Immature natural killer cell (primary cell): ENCODE measurements around the gene CACNA2D3. TPM values are rescaled to one million over a fixed set of nuclear protein-coding genes. Genes with fewer than 3 reads are reported as not detected.

Source experiments
- DNase-seq, 3 donors: peaks; one replicate each; pipeline ENCODE4 v3.0.0; 2022; ENCODE audit warnings: mixed read lengths in 1 of 3
- H3K27ac Mint-ChIP-seq, 6 donors: one replicate each; pipeline ENCODE4 v1.8.0; 2020; ENCODE audit warnings: mixed read lengths in 6 of 6, mild to moderate bottlenecking in 5 of 6, inconsistent platforms in 4 of 6, moderate library complexity in 3 of 6
- H3K27me3 Mint-ChIP-seq, 3 donors: one replicate each; pipeline ENCODE4 v1.8.0; 2020 to 2021; ENCODE audit warnings: low read depth in 3 of 3, mild to moderate bottlenecking in 3 of 3, mixed read lengths in 3 of 3, moderate library complexity in 3 of 3, inconsistent platforms in 1 of 3
- H3K36me3 Mint-ChIP-seq, 3 donors: one replicate each; pipeline ENCODE4 v1.8.0; 2020; ENCODE audit warnings: mixed read lengths in 3 of 3, inconsistent platforms in 2 of 3, mild to moderate bottlenecking in 2 of 3
- H3K4me1 Mint-ChIP-seq, 2 donors: one replicate each; pipeline ENCODE4 v1.8.0; 2020; ENCODE audit warnings: inconsistent platforms in 2 of 2, mild to moderate bottlenecking in 2 of 2, mixed read lengths in 2 of 2, moderate library complexity in 1 of 2
- H3K4me3 Mint-ChIP-seq, 5 donors: one replicate each; pipeline ENCODE4 v1.8.0; 2020; ENCODE audit warnings: mild to moderate bottlenecking in 5 of 5, mixed read lengths in 5 of 5, inconsistent platforms in 3 of 5, moderate library complexity in 3 of 5
- H3K9me3 Mint-ChIP-seq, 6 donors: one replicate each; pipeline ENCODE4 v1.8.0; 2020; ENCODE audit warnings: mild to moderate bottlenecking in 6 of 6, mixed read lengths in 6 of 6, inconsistent platforms in 4 of 6, moderate library complexity in 3 of 6
- polyA plus RNA-seq, 3 donors: library from polyadenylated mRNA; unstranded; fragments of 300-500 nt; fragmentation: Illumina TruSeq; gene quantifications; one replicate each; pipeline ENCODE4 v1.2.3, GENCODE V29; 2021

The CACNA2D3 gene
- polyA plus RNA-seq, 3 donors from 2014 or later, result 0.39 to 4.6 (median 0.77) TPM

- DNase-seq, result no peak
- Mint-ChIP-seq H3K4me1 (no peaks in the 10 kb centered on the region), H3K4me3 (no peak overlapping the region), H3K27me3 (no peaks in the 10 kb centered on the region), H3K36me3 (no peaks in the 10 kb centered on the region), H3K9me3 (peaks cover 0 to 14% (median 4%) of the 10 kb centered on the region in 6 donors), H3K27ac (no peak overlapping the region)
Measured at GRCh38 chr3:54780336-54780735, 658.0 kb downstream of the CACNA2D3 start.

- Mint-ChIP-seq H3K27me3 (peaks cover 0 to 2% (median 0%) of the 10 kb centered on the region in 3 donors), H3K4me3 (no peak overlapping the region), H3K4me1 (no peaks in the 10 kb centered on the region), H3K27ac (no peak overlapping the region), H3K36me3 (no peaks in the 10 kb centered on the region), H3K9me3 (peaks cover 0 to 11% (median 4%) of the 10 kb centered on the region in 6 donors)
- no peak for DNase-seq
Measured at GRCh38 chr3:54781728-54782127, 659.4 kb downstream of the CACNA2D3 start.

- H3K27me3 Mint-ChIP-seq, result peaks cover 0 to 2% (median 0%) of the 10 kb centered on the region in 3 donors
- H3K36me3 Mint-ChIP-seq, result no peaks in the 10 kb centered on the region
- DNase-seq, result no peak
- peaks cover 0 to 11% (median 4%) of the 10 kb centered on the region in 6 donors for H3K9me3 Mint-ChIP-seq
- H3K4me1 Mint-ChIP-seq, result no peaks in the 10 kb centered on the region
- H3K27ac Mint-ChIP-seq, result no peak overlapping the region
- no peak overlapping the region for H3K4me3 Mint-ChIP-seq
Measured at GRCh38 chr3:54783611-54784010, 661.3 kb downstream of the CACNA2D3 start.

- H3K9me3 Mint-ChIP-seq, result peaks cover 0 to 9% (median 4%) of the 10 kb centered on the region in 6 donors
- H3K27me3 Mint-ChIP-seq, result peaks cover 0 to 2% (median 0%) of the 10 kb centered on the region in 3 donors
- no peak overlapping the region for H3K27ac Mint-ChIP-seq
- H3K4me3 Mint-ChIP-seq, result no peak overlapping the region
- no peak for DNase-seq
- H3K36me3 Mint-ChIP-seq, result no peaks in the 10 kb centered on the region
- no peaks in the 10 kb centered on the region for H3K4me1 Mint-ChIP-seq
Measured at GRCh38 chr3:54784021-54784420, 661.7 kb downstream of the CACNA2D3 start.

GRCh38 chr3:54785976-54786375, 663.6 kb downstream of the CACNA2D3 start:
- H3K27ac Mint-ChIP-seq, result no peak overlapping the region
- DNase-seq, result no peak
- no peak overlapping the region for H3K4me3 Mint-ChIP-seq
- H3K9me3 Mint-ChIP-seq, result peaks cover 0 to 6% (median 0%) of the 10 kb centered on the region in 6 donors
- no peaks in the 10 kb centered on the region for H3K36me3 Mint-ChIP-seq
- H3K27me3 Mint-ChIP-seq, result peaks cover 0 to 2% (median 0%) of the 10 kb centered on the region in 3 donors
- no peaks in the 10 kb centered on the region for H3K4me1 Mint-ChIP-seq

- H3K27me3 Mint-ChIP-seq, result peaks cover 0 to 2% (median 0%) of the 10 kb centered on the region in 3 donors
- no peaks in the 10 kb centered on the region for H3K36me3 Mint-ChIP-seq
- no peak overlapping the region for H3K27ac Mint-ChIP-seq
- H3K9me3 Mint-ChIP-seq, result peaks cover 0 to 6% (median under 1%) of the 10 kb centered on the region in 6 donors
- DNase-seq, result no peak
- no peak overlapping the region for H3K4me3 Mint-ChIP-seq
- no peaks in the 10 kb centered on the region for H3K4me1 Mint-ChIP-seq
Measured at GRCh38 chr3:54790051-54790450, 667.7 kb downstream of the CACNA2D3 start.

GRCh38 chr3:54791501-54792156, 669.3 kb downstream of the CACNA2D3 start:
- Mint-ChIP-seq H3K27me3 (no peaks in the 10 kb centered on the region), H3K4me3 (no peak overlapping the region), H3K9me3 (peaks cover 0 to 4% (median under 1%) of the 10 kb centered on the region in 6 donors), H3K27ac (no peak overlapping the region), H3K36me3 (no peaks in the 10 kb centered on the region), H3K4me1 (no peaks in the 10 kb centered on the region)
- no peak for DNase-seq

GRCh38 chr3:54792584-54792983, 670.2 kb downstream of the CACNA2D3 start:
- Mint-ChIP-seq H3K27me3 (no peaks in the 10 kb centered on the region), H3K36me3 (no peaks in the 10 kb centered on the region), H3K4me3 (no peak overlapping the region), H3K27ac (no peak overlapping the region), H3K9me3 (peaks cover 0 to 4% (median 2%) of the 10 kb centered on the region in 6 donors), H3K4me1 (no peaks in the 10 kb centered on the region)
- no peak for DNase-seq

- no peak overlapping the region for H3K4me3 Mint-ChIP-seq
- no peaks in the 10 kb centered on the region for H3K36me3 Mint-ChIP-seq
- no peaks in the 10 kb centered on the region for H3K27me3 Mint-ChIP-seq
- no peaks in the 10 kb centered on the region for H3K4me1 Mint-ChIP-seq
- DNase-seq, result no peak
- H3K9me3 Mint-ChIP-seq, result peaks cover 0 to 4% (median 1%) of the 10 kb centered on the region in 6 donors
- H3K27ac Mint-ChIP-seq, result no peak overlapping the region
Measured at GRCh38 chr3:54793171-54793570, 670.8 kb downstream of the CACNA2D3 start.

GRCh38 chr3:54797111-54797510, 674.8 kb downstream of the CACNA2D3 start:
- Mint-ChIP-seq H3K27ac (no peak overlapping the region), H3K4me1 (no peaks in the 10 kb centered on the region), H3K36me3 (no peaks in the 10 kb centered on the region), H3K27me3 (no peaks in the 10 kb centered on the region), H3K9me3 (peaks cover 0 to 10% (median 3%) of the 10 kb centered on the region in 6 donors), H3K4me3 (no peak overlapping the region)
- DNase-seq, result no peak

- DNase-seq, result no peak
- Mint-ChIP-seq H3K27ac (no peak overlapping the region), H3K4me1 (no peaks in the 10 kb centered on the region), H3K36me3 (no peaks in the 10 kb centered on the region), H3K4me3 (no peak overlapping the region), H3K27me3 (peaks cover 0 to 2% (median 0%) of the 10 kb centered on the region in 3 donors), H3K9me3 (peaks cover 0 to 13% (median 1%) of the 10 kb centered on the region in 6 donors)
Measured at GRCh38 chr3:54800478-54800877, 678.1 kb downstream of the CACNA2D3 start.

- no peaks in the 10 kb centered on the region for H3K4me1 Mint-ChIP-seq
- peaks cover 0 to 13% (median 1%) of the 10 kb centered on the region in 6 donors for H3K9me3 Mint-ChIP-seq
- no peak for DNase-seq
- no peak overlapping the region for H3K4me3 Mint-ChIP-seq
- peaks cover 0 to 2% (median 0%) of the 10 kb centered on the region in 3 donors for H3K27me3 Mint-ChIP-seq
- H3K36me3 Mint-ChIP-seq, result no peaks in the 10 kb centered on the region
- no peak overlapping the region for H3K27ac Mint-ChIP-seq
Measured at GRCh38 chr3:54801977-54802376, 679.6 kb downstream of the CACNA2D3 start.

- Mint-ChIP-seq H3K9me3 (peaks cover 0 to 17% (median 9%) of the 10 kb centered on the region in 6 donors), H3K4me3 (no peak overlapping the region), H3K27ac (no peak overlapping the region), H3K36me3 (no peaks in the 10 kb centered on the region), H3K27me3 (peaks cover 0 to 2% (median 0%) of the 10 kb centered on the region in 3 donors), H3K4me1 (no peaks in the 10 kb centered on the region)
- DNase-seq, result no peak
Measured at GRCh38 chr3:54810401-54810800, 688.0 kb downstream of the CACNA2D3 start.

- no peaks in the 10 kb centered on the region for H3K36me3 Mint-ChIP-seq
- DNase-seq, result no peak
- no peak overlapping the region for H3K4me3 Mint-ChIP-seq
- no peaks in the 10 kb centered on the region for H3K4me1 Mint-ChIP-seq
- H3K27me3 Mint-ChIP-seq, result peaks cover 0 to 7% (median 0%) of the 10 kb centered on the region in 3 donors
- peaks cover 0 to 16% (median 8%) of the 10 kb centered on the region in 6 donors for H3K9me3 Mint-ChIP-seq
- no peak overlapping the region for H3K27ac Mint-ChIP-seq
Measured at GRCh38 chr3:54814224-54814623, 691.9 kb downstream of the CACNA2D3 start.

GRCh38 chr3:54817628-54818027, 695.3 kb downstream of the CACNA2D3 start:
- Mint-ChIP-seq H3K27ac (no peak overlapping the region), H3K4me1 (no peaks in the 10 kb centered on the region), H3K4me3 (no peak overlapping the region), H3K9me3 (peaks cover 0 to 11% (median 1%) of the 10 kb centered on the region in 6 donors), H3K27me3 (peaks cover 0 to 11% (median 2%) of the 10 kb centered on the region in 3 donors), H3K36me3 (no peaks in the 10 kb centered on the region)
- DNase-seq, result no peak
